KOPT-K1 (cell line): ENCODE data around the gene NME4.

ENCODE experiments used
- H3K27ac ChIP-seq: fragments of 200-600 bp; sonication (generic); 2 replicates; pipeline ENCODE4 v1.5.1; 2016; ENCODE audit warnings: antibody characterized with exemption, mild to moderate bottlenecking, low read depth, low read length; ENCODE audit not compliant: poor library complexity, severe bottlenecking
- H3K36me3 ChIP-seq: fragments of 200-600 bp; sonication (generic); 2 replicates; pipeline ENCODE4 v1.5.1; 2017; ENCODE audit warnings: antibody characterized with exemption, mild to moderate bottlenecking, low read length, moderate library complexity; ENCODE audit not compliant: insufficient read depth
- H3K9me3 ChIP-seq: fragments of 200-600 bp; sonication (generic); 2 replicates; pipeline ENCODE4 v1.5.1; 2017; ENCODE audit warnings: antibody characterized with exemption, low read length, mild to moderate bottlenecking; ENCODE audit not compliant: insufficient read depth, poor library complexity, severe bottlenecking

The NME4 gene

DNA sequence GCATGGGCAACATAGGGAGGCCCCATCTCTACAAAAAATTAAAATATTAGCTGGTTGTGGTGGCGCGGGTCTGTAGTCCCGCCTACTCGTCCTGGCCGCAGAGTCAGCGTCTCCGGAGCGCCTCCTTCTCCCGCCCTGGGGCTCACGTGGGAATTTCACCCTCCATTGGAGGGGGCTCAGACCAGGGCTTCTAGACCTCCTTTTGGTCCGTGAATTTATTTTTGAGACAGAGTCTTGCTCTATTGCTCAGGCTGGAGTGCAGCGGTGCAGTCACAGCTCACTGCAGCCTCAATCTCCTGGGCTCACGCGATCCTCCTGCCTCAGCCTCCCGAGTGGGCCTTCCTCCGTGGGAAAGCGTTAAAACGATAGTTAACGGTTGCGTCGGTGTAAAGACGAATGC is 394 bp upstream of the NME4 start:
- Histone ChIP-seq H3K9me3 (no peaks in the 10 kb centered on the region), H3K36me3 (no peaks in the 10 kb centered on the region), H3K27ac (no peak overlapping the region)

GRCh38 chr16:397736-398332 is 835 bp downstream of the NME4 start:
- Histone ChIP-seq H3K9me3 (no peaks in the 10 kb centered on the region), H3K27ac (no peak overlapping the region), H3K36me3 (no peaks in the 10 kb centered on the region)

DNA sequence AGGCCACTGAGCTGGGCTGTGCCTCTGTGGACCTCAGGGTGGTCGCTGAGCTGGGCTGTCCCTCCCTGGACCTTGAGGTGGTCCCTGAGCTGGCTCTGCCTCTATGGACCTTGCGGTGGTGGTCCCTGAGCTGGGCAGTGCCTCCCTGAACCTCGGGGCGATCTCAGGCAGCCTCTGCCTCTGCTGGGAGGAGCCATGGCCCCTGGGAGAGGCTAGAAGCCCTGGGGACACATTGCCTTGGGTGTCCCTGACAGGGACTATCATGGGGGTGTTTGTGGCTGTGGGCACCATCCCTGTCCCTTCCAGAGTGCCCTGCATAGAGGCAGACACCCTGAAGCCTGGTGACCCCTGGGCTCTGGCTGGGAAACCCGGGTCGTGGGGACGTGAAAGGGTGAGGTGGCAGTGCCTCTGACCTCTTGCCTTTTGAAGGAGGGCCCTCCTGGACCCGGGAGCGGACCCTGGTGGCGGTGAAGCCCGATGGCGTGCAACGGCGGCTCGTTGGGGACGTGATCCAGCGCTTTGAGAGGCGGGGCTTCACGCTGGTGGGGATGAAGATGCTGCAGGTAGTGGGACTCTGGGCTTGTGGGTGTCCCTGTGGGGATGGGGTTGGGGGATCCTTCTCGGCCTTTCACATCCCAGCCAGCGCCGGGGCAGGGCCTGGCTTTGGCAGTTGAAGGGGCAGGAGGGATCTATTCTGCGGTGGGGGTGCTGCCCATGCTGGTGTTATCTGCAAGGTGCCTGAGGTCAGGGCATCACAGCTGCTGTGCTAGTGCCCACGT is 1.8 kb downstream of the NME4 start:
- no peaks in the 10 kb centered on the region for H3K9me3 ChIP-seq
- H3K27ac ChIP-seq = no peak overlapping the region
- no peaks in the 10 kb centered on the region for H3K36me3 ChIP-seq

DNA sequence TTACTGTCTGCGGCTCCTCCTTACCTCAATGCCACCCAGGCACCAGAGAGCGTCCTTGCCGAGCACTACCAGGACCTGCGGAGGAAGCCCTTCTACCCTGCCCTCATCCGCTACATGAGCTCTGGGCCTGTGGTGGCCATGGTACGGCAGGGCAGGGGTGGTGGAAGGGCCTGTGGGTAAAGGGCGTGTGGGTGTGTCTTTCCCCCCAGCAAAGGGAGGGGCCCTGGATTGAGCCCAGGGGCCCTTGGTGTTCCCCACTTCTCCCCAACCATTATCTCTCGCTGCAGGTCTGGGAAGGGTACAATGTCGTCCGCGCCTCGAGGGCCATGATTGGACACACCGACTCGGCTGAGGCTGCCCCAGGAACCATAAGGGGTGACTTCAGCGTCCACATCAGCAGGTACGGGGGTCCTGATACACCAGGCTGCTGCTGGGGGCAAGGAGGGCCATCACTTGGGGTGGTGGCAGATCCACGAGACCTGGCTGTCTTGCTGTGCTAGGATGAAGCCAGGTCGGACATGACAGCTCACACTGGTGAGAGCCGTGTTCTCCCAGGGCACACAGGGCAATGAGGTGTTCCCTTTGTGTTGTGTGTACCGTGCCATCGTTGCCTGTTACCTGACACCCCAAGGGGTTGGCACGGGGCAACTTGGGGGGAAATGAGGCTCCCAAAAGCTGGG is 2.5 kb downstream of the NME4 start:
- Histone ChIP-seq H3K9me3 (no peaks in the 10 kb centered on the region), H3K27ac (no peak overlapping the region), H3K36me3 (no peaks in the 10 kb centered on the region)

DNA sequence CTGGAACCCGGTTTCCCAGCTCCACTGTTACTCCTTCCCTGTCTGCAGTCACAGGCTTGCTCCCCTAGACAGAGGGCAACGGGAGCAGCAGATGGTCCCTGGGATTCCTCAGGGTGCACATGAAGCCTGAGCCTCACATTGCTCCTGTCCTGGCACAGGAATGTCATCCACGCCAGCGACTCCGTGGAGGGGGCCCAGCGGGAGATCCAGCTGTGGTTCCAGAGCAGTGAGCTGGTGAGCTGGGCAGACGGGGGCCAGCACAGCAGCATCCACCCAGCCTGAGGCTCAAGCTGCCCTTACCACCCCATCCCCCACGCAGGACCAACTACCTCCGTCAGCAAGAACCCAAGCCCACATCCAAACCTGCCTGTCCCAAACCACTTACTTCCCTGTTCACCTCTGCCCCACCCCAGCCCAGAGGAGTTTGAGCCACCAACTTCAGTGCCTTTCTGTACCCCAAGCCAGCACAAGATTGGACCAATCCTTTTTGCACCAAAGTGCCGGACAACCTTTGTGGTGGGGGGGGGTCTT is 3.1 kb downstream of the NME4 start:
- H3K27ac ChIP-seq = no peak overlapping the region
- H3K9me3 ChIP-seq = no peaks in the 10 kb centered on the region
- no peaks in the 10 kb centered on the region for H3K36me3 ChIP-seq

DNA sequence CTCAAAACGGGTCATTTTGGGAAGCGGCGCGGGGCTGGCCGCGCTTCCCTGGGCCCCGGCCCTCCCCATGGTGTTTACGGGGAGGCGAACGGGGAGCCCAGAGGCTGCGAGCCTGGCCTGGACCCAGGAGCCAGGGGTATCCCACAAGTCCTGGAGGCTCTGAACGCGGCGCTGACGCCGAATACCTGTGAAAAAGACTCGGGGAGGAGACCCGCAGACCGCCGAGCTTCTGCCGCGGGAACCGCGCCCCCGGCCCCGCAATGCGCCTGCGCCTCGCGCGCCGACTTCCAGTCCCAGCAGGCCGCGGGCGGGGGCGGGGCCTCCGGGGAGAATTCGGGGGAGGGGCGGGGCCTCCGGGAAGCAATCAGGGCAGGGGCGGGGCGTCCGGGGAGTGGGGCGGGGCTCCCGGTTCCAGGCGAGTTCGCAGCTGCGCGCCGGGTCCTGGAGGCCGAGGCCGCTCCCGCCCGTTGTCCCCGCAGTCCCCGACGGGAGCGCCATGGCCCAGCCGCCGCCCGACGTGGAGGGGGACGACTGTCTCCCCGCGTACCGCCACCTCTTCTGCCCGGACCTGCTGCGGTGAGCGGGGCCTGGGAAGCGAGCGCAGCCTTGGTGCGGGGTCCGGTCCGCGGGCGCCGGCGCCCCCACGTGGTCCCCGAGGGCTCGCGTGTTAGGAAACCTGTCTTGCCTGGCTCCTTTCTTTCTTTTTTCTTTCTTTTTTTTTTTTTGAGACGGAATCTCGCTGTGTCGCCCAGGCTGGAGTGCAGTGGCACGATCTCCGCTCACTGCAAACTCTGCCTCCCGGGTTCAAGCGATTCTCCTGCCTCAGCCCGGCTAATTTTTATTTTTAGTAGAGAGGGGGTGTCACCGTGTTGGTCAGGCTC is 4.7 kb downstream of the NME4 start, which contains the start of gene DECR2:
Gene DECR2, plus strand, starts transcription at position 418 of the 881 bp plus-strand sequence. Its CDS starts 79 bp downstream, at position 497.
- Histone ChIP-seq H3K9me3 (no peaks in the 10 kb centered on the region), H3K36me3 (no peaks in the 10 kb centered on the region), H3K27ac (peak within 1 kb of the TSS; percentile 64)

DNA sequence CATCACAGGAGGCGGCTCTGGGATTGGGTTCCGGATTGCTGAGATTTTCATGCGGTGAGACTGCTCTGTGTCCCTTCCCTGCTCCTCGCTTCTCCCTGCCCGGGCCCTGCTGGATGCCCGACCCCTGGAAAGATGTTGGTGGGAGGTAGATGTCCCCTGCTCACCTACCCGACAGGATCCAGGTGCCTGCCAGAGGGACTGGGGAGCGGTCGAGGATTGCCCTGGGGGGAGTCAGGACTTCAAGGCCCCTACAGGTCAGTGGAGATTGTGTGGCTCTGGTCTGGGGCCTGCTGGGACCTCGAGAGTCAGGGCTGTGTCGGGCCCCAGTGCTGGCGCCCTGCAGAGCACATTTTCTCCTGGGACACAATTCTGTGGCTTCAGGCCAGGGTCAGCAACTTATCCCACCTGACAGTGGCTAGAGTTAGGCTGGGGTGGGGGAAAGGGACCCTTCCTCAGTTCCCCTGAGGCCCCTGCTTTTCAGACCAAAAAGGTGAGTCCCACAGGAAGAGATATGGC is 8.0 kb downstream of the NME4 start:
- Histone ChIP-seq H3K9me3 (no peaks in the 10 kb centered on the region), H3K27ac (no peak overlapping the region), H3K36me3 (no peaks in the 10 kb centered on the region)

GRCh38 chr16:405548-406506 is 8.8 kb downstream of the NME4 start:
- Histone ChIP-seq H3K27ac (no peak overlapping the region), H3K9me3 (no peaks in the 10 kb centered on the region), H3K36me3 (no peaks in the 10 kb centered on the region; the same call in 1 of the 2 replicates)

GRCh38 chr16:407253-407652 is 10.3 kb downstream of the NME4 start:
- Histone ChIP-seq H3K27ac (no peak overlapping the region), H3K9me3 (no peaks in the 10 kb centered on the region), H3K36me3 (peaks cover 3% of the 10 kb centered on the region; the same call in 1 of the 2 replicates)

DNA sequence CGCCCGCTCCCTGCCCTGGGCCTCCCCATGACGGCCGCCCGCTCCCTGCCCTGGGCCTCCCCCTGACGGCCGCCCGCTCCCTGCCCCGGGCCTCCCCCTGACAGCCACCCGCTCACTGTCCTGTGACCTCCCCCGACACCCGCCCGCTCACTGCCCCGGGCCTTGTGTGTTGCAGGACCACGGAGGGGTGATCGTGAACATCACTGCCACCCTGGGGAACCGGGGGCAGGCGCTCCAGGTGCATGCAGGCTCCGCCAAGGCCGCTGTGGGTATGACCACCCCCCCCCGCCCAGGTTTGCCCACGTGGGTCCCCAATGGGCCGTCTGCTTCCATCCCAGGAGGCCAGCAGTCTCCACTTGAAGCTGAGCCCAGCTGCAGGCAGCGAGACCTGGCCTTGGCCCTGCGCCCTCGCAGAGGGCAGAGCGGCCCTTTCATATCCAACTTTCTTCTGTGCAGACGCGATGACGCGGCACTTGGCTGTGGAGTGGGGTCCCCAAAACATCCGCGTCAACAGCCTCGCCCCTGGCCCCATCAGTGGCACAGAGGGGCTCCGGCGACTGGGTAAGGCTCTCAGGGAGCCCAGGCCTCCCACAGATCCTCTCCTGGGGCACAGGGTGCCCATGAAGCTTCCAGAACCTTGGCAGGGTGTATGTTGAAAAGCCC is 13.6 kb downstream of the NME4 start:
- no peaks in the 10 kb centered on the region for H3K9me3 ChIP-seq
- H3K27ac ChIP-seq = no peak overlapping the region
- H3K36me3 ChIP-seq = peaks cover 3% of the 10 kb centered on the region; the same call in 1 of the 2 replicates

DNA sequence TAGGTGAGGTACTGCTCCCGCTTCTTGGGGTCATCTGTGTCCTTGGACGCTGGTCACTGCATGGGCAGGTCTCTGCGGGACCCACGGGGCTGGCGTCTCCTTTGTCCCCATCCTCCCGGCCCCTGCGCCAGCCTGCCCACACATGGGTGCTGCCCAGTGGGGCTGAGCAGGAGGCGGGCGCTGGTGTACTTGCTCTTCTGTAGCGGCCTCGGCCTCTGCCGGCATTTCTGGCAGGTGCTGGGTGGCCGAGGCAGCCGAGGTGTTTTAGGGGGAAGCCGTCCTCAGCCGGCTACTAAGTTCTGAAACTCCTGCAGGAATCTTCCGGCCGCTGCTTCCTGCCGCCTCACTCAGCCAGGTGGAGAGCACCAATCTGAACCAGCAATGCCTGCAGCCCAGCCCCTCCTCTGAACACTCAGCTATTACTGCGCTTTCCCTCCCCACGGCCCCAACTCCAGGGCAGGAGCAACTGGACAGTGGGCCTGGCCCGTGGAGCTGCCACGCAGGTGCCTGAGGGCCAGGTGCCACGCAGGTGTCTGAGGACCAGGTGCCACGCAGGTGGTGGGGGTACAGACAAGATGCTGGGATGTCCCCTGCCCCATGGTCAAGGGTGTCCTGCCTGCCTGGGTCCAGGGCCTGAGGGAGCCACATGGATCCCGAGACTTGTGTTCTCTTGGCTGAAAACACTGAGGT is 14.7 kb downstream of the NME4 start:
- Histone ChIP-seq H3K27ac (no peak overlapping the region), H3K9me3 (no peaks in the 10 kb centered on the region), H3K36me3 (peaks cover 3% of the 10 kb centered on the region; the same call in 1 of the 2 replicates)

GRCh38 chr16:414395-415169 is 17.6 kb downstream of the NME4 start:
- Histone ChIP-seq H3K9me3 (no peaks in the 10 kb centered on the region), H3K27ac (no peak overlapping the region), H3K36me3 (peaks cover 3% of the 10 kb centered on the region; the same call in 1 of the 2 replicates)
